Measurements from ENCODE around the gene ACACB. TPM values are rescaled to one million over a fixed set of nuclear protein-coding genes. Genes with fewer than 3 reads are reported as not detected.

The ACACB gene
- total RNA-seq, 1 experiment from 2014 or later = 26.2 TPM

DNA sequence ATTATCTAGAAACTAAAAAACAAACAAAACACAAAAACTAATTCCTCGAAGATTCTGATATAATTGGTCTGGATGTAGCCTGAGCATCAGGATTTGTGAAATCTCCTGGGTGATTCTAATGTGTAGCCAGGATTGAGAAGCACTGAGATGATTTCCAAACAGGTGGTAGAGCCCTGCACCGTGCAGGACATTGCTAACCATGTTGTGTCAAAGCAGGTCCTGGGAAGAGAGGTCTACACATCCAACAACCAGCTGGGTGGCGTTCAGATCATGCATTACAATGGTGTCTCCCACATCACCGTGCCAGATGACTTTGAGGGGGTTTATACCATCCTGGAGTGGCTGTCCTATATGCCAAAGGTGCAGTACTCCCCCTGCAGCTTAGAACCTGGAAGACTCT, 136.4 kb downstream of the ACACB start:
- intact Hi-C loops (cut with micrococcal nuclease; ENCODE audit: unreplicated experiment) = loop anchor here (10.0 kb wide), 1 partner anchor 138 kb away; the partner anchor contains the start of gene ACACB
- Histone ChIP-seq H3K9me3 (no peaks in the 10 kb centered on the region), H3K4me3 (ENCODE audit: low read depth, low read length) (no peak overlapping the region), H3K27me3 (replicated peaks; ENCODE audit: control insufficient read depth, insufficient read depth, low read length) (no peaks in the 10 kb centered on the region), H3K4me1 (peaks cover 12% of the 10 kb centered on the region), H3K36me3 (ENCODE audit: control insufficient read depth, insufficient read depth, low read length) (no peaks in the 10 kb centered on the region; the same call in 1 of the 2 replicates)
- H3K9me3 Mint-ChIP-seq (ENCODE audit: unreplicated experiment) = peaks cover 11% of the 10 kb centered on the region
- H3K36me3 Mint-ChIP-seq (ENCODE audit: insufficient read depth, unreplicated experiment) = no peaks in the 10 kb centered on the region
- TF ChIP-seq, protein P1, sequence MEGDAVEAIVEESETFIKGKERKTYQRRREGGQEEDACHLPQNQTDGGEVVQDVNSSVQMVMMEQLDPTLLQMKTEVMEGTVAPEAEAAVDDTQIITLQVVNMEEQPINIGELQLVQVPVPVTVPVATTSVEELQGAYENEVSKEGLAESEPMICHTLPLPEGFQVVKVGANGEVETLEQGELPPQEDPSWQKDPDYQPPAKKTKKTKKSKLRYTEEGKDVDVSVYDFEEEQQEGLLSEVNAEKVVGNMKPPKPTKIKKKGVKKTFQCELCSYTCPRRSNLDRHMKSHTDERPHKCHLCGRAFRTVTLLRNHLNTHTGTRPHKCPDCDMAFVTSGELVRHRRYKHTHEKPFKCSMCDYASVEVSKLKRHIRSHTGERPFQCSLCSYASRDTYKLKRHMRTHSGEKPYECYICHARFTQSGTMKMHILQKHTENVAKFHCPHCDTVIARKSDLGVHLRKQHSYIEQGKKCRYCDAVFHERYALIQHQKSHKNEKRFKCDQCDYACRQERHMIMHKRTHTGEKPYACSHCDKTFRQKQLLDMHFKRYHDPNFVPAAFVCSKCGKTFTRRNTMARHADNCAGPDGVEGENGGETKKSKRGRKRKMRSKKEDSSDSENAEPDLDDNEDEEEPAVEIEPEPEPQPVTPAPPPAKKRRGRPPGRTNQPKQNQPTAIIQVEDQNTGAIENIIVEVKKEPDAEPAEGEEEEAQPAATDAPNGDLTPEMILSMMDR (IDR thresholded peaks at IDR 0.05; ENCODE audit: insufficient read depth in 1 of 2, low read depth in 1 of 2, low read length in 1 of 2, severe bottlenecking in 1 of 2, unreplicated experiment in 1 of 2) = no peak
- ChIA-PET CTCF (interaction anchor here (0.5 kb wide), 1 partner anchor 471 kb away, joined by 3 read pairs; no protein-coding TSS in a partner anchor), POLR2A (no interaction called here)
- no TSS peak for BruUV-seq (replicated peaks)
- no peak overlapping the region for H3K4me3 Mint-ChIP-seq (ENCODE audit: unreplicated experiment)
- peaks cover 12% of the 10 kb centered on the region for H3K4me1 Mint-ChIP-seq (ENCODE audit: low read depth, unreplicated experiment)
- DNase-seq = no peak
- no peaks in the 10 kb centered on the region for H3K27me3 Mint-ChIP-seq (ENCODE audit: insufficient read depth, unreplicated experiment)
- no peak overlapping the region for H3K27ac Mint-ChIP-seq (ENCODE audit: unreplicated experiment)

GRCh38 chr12:109253913-109254544, 137.6 kb downstream of the ACACB start:
- Mint-ChIP-seq H3K4me1 (ENCODE audit: low read depth, unreplicated experiment) (no peaks in the 10 kb centered on the region), H3K4me3 (ENCODE audit: unreplicated experiment) (no peak overlapping the region), H3K36me3 (ENCODE audit: insufficient read depth, unreplicated experiment) (no peaks in the 10 kb centered on the region), H3K9me3 (ENCODE audit: unreplicated experiment) (peaks cover 11% of the 10 kb centered on the region), H3K27me3 (ENCODE audit: insufficient read depth, unreplicated experiment) (no peaks in the 10 kb centered on the region), H3K27ac (ENCODE audit: unreplicated experiment) (no peak overlapping the region)
- BruUV-seq (replicated peaks) = no TSS peak
- no peaks in the 10 kb centered on the region for H3K9me3 ChIP-seq
- intact Hi-C loops (cut with micrococcal nuclease; ENCODE audit: unreplicated experiment) = loop anchor here (10.0 kb wide), 1 partner anchor 139 kb away; the partner anchor contains the start of gene ACACB
- H3K4me3 ChIP-seq (ENCODE audit: low read depth, low read length) = no peak overlapping the region
- TF ChIP-seq, protein P1 (IDR thresholded peaks at IDR 0.05; ENCODE audit: insufficient read depth in 1 of 2, low read depth in 1 of 2, low read length in 1 of 2, severe bottlenecking in 1 of 2, unreplicated experiment in 1 of 2) = no peak
- POLR2A ChIA-PET = no interaction called here
- CTCF ChIA-PET = no interaction called here
- DNase-seq = no peak
- H3K27me3 ChIP-seq (replicated peaks; ENCODE audit: control insufficient read depth, insufficient read depth, low read length) = no peaks in the 10 kb centered on the region
- H3K4me1 ChIP-seq = peaks cover under 1% of the 10 kb centered on the region; the same call in 1 of the 2 replicates
- no peaks in the 10 kb centered on the region; the same call in 1 of the 2 replicates for H3K36me3 ChIP-seq (ENCODE audit: control insufficient read depth, insufficient read depth, low read length)

DNA sequence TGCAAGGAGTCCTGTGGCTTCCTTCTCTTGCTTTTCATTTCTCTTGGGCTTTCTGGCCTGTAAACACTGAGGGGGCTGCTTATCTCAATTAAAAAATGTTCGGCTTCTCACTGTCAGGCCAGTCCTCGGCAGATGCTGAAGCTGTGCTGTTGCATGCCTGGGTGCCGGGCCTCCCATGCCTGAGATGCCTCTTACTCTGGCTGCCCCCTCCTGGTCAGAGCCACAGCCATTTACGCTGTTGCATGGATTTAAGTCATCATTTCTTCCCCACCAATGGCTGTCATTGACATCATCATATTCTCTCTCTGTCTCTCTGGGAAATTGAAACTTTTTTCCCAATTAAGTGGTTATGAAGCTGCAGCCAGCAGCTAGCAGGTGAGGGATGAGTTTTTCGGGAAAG, 139.0 kb downstream of the ACACB start:
- no peaks in the 10 kb centered on the region for H3K27me3 ChIP-seq (replicated peaks; ENCODE audit: control insufficient read depth, insufficient read depth, low read length)
- no peaks in the 10 kb centered on the region for H3K36me3 Mint-ChIP-seq (ENCODE audit: insufficient read depth, unreplicated experiment)
- no TSS peak for BruUV-seq (replicated peaks)
- DNase-seq = peak in 1 of 2 experiments; percentile 43
- H3K9me3 ChIP-seq = no peaks in the 10 kb centered on the region
- TF ChIP-seq, protein P1 (IDR thresholded peaks at IDR 0.05; ENCODE audit: insufficient read depth in 1 of 2, low read depth in 1 of 2, low read length in 1 of 2, severe bottlenecking in 1 of 2, unreplicated experiment in 1 of 2) = peak in 1 of 2 experiments; percentile 9
- H3K9me3 Mint-ChIP-seq (ENCODE audit: unreplicated experiment) = peaks cover 11% of the 10 kb centered on the region
- no peak overlapping the region for H3K4me3 ChIP-seq (ENCODE audit: low read depth, low read length)
- H3K27ac Mint-ChIP-seq (ENCODE audit: unreplicated experiment) = no peak overlapping the region
- intact Hi-C loops (cut with micrococcal nuclease; ENCODE audit: unreplicated experiment) = loop anchor here (10.0 kb wide), 1 partner anchor 141 kb away; the partner anchor contains the start of gene ACACB
- no peaks in the 10 kb centered on the region; the same call in 1 of the 2 replicates for H3K36me3 ChIP-seq (ENCODE audit: control insufficient read depth, insufficient read depth, low read length)
- no peaks in the 10 kb centered on the region for H3K4me1 ChIP-seq
- POLR2A ChIA-PET = no interaction called here
- no peaks in the 10 kb centered on the region for H3K27me3 Mint-ChIP-seq (ENCODE audit: insufficient read depth, unreplicated experiment)
- no peak overlapping the region for H3K4me3 Mint-ChIP-seq (ENCODE audit: unreplicated experiment)
- no peaks in the 10 kb centered on the region for H3K4me1 Mint-ChIP-seq (ENCODE audit: low read depth, unreplicated experiment)
- CTCF ChIA-PET = interaction anchor here (0.6 to 1.0 kb wide), 2 partner anchors 141 to 143 kb away, joined by 3 to 6 read pairs; no protein-coding TSS in a partner anchor
